Fibroblast of skin of right quadriceps (primary cell): ENCODE results near the gene NFAM1.

Experiments used
- DNase-seq: peaks from one replicate; pipeline ENCODE4 v3.0.0-alpha.2; 2013

The NFAM1 gene

DNA sequence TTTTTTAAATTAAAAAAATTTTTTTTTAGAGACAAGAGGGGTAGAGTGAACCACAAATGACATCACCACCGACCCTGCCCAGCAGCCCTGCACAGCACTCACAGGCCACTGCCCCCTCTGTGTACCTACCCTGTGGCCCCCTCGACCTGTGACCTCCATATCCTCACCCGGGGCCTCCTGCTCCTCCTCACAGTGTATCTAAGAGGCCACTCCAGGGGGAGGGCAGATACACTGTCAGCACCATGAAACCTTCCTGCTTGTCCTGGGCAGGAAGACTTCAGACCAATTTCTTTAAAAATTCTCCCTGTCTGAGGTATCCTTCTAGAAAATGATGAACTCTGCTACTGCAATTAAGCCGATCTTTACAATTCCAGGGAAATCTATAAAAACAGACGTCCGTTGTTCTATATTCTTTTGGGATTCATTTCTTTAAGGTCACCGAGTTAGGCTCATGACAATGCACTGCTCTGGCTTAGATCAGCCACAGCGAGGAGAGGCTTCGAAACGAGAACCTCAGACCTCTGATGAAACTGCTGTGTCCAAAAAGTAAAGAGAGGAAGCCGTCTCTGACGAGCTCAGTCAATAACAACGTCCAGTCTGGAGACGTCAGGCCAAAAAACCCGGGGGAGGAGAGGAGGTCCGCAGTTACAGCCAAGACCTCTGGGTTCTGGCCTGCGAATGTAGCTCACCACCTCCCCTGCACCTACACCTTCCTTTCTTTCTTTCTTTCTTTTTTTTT lies 17.5 kb downstream of the NFAM1 start:
- no peak for DNase-seq

DNA sequence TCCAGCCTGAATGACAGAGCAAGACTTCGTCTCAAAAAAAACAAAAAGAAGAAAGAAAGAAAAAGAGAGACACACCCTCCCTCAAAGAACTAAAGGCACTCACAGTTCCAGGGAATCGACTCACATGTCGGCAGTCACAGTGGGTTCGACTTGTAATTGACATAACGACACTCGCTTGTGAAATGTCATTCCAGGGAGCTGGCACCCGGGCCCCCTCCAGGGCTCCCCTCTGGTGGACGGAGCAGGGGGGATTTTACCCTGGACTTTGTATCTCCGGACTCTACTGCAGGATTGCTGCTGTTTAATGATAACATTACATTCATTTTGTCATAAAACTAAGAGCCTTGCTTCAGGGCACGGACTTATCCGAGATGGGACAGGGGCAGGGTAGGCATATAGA lies 18.2 kb downstream of the NFAM1 start:
- DNase-seq: no peak

DNA sequence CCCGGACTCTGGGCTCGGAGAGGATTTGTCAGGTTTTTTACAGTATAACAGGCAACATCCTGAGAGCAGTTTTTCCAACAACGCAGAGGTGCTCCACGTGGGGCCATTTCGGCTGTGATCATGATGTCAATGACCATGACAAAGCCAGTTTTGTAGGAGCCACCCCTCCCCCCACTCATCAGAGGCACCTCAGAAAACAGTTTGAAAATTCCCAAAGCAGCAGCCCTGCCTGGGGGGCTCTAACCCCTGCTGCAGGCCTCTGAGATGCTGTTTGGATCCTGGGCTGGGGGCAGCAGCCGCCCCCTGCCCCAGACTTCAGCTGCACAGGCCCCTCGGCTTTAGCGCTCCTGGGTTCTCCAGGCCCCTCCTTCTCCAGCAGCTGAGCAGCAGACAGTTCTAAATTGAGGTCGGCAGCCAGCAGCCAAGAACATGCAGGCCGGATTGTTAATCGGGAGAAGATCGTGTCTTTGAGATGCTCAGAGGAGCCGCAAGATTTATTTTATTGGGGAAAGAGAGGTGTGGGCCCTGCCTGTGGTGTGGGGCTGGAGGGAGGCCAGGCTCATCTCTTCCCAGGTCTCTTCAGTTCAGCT lies 19.4 kb downstream of the NFAM1 start:
- DNase-seq: no peak

DNA sequence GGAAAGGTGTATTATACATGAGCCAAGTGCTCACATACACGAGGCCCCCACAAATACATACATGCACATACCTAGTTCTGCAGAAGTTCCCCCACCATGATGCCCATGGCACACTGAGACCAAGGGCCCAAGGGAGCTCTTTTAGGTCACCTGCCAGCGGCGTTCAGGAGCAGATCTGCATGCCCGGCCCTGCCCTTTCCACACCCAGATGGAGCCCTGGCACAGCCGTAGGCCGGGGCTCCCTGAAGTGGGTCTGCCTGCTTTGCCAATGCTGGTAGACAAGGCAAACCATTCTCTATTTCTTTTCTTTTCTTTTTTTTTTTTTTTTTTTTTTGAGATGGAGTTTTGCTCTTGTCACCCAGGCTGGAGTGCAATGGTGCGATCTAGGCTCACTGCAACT lies 21.5 kb downstream of the NFAM1 start:
- DNase-seq: no peak

DNA sequence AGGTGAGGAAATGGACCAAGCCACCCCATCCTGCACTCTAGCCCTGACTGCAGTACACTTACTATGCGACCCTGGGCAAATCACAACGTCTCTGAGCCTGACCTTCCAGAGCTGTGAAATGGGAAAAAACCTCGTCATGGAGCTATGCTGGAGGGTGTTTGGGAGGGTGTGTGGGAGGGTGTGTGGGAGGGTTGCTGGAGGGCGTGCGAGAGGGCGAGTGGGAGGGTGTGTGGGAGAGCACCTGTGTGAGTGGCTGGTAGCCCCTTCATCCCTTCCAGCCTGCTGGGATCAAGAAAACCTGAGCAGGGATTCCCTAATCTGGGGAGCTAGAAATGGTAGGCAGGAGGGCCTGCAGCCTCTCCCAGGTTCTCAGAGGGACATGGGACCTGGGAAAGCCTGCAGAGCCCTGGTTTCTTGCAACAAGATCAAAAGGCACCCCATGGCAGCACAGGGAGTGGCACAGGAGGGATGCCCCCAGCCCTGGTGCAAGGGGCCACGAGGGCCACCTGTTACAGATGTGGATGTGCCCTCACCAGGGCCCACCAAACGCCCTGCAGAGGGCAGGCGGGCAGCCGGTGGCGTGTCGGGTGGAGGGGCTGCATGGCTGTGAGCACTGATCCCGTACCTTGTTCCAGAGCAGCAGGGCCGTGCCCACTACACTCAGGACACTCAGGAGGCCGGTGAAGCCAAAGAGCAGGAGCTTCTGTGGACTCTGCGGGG lies 23.2 kb downstream of the NFAM1 start:
- DNase-seq: no peak

DNA sequence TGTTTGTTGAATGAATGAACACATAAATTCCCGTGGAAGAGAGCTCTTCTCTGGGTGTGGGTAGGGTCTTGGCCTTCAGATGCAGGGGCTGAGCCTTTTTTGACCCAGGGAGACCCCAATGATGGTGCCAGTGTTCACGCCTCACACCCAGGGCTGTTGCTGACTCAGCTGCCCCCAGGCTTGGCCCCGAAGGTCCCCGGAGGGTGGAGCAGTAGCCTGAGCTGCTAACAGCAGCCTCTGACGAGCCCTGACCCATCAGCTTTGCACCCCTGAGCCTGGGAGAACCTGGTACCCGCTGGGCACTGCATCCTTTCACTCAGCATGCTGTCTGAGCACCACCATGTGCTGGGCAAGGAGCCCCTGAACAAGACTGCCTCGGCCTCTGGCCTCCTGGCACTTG lies 23.9 kb downstream of the NFAM1 start:
- no peak for DNase-seq

DNA sequence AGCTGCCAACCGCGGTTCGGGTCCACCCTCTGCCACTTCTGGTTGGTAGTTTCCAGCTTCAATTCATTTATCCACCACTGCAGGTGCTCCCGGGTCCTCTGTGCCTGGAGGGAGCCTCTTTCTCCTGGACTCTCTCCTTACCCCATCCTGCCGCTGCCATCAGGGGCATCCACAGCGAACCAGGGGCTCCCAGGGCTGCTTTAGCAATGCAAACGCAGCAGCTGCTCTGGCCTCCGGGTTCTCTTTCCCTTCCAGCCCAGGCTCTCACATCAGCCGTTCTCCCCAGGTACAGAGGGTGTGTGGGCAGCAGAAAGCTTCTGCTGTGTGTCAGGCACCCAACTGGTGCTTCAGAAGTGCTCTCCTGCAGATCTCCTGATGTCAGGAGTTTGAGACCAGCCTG lies 27.9 kb downstream of the NFAM1 start:
- no peak for DNase-seq

DNA sequence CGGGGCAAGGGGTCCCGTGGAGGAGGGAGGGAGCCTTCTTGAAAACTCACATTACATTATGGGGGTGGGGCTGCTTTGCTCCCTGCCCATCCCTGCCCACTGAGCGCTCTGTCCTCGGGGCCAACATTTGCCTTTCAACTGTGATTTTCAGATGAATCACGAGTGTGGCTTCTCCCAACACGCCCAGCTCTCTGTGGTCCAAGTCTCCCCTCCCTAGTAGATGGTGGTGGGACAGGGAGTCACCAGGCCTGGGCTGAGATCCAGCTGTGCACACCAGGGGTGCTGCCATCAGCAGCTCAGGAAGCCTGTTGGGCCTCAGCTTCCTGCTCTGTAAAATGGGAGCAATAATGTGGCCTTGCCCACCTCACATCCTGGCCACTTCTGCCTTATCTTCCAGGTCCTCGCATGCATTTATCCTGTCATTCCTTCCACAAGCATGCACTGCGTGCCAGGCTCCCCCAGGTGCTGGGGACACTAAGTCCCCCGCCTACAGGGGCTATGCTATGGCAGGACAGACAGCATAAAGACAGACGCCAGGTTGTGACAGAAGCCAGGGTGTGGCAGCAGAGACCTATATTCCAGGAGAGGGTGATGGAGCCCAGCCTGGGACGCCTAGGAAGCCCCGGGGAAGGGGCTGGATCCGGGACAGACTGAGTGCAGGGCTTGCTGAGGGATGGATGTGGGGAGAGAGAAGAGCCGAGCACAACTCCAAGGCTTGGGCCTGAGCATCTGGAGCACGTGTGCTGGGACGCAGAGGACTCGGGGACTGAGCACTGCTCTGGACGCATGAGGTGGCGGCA lies 30.5 kb downstream of the NFAM1 start:
- DNase-seq: no peak

DNA sequence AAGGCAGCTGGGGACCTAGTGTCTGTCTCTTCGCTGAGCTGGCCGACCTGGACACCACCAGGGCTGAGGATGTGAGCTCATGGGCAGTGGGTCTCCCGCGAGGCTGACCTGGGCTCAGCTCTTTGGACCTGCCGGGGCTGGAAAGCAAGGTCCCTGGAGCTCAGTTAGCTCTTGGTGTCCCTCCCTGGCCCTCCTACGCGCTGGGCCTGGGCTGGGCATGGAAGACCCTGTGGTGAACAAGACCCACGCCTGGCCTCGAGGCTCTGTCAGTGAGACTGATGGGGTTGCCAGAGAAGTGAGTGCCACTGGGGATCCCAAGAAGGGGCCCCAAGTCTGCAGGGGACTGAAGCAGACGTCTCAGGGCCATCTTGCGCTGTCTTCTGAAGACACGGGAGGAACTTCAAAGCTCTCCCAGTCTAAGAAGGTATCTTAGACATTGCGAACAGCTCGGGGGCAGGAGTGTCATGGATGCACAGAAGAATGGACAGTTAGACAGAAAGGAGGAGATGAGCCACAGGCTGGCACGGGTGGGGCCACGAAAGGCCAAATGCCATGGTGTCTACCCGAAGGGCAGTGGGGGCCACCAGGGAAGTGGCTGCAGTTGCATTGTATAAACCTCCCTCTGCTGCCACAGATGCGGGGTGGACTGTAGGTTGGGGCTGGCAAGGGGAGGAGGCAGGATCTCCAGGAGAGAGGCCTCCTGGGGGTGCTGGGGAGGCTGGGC lies 31.2 kb downstream of the NFAM1 start:
- no peak for DNase-seq

DNA sequence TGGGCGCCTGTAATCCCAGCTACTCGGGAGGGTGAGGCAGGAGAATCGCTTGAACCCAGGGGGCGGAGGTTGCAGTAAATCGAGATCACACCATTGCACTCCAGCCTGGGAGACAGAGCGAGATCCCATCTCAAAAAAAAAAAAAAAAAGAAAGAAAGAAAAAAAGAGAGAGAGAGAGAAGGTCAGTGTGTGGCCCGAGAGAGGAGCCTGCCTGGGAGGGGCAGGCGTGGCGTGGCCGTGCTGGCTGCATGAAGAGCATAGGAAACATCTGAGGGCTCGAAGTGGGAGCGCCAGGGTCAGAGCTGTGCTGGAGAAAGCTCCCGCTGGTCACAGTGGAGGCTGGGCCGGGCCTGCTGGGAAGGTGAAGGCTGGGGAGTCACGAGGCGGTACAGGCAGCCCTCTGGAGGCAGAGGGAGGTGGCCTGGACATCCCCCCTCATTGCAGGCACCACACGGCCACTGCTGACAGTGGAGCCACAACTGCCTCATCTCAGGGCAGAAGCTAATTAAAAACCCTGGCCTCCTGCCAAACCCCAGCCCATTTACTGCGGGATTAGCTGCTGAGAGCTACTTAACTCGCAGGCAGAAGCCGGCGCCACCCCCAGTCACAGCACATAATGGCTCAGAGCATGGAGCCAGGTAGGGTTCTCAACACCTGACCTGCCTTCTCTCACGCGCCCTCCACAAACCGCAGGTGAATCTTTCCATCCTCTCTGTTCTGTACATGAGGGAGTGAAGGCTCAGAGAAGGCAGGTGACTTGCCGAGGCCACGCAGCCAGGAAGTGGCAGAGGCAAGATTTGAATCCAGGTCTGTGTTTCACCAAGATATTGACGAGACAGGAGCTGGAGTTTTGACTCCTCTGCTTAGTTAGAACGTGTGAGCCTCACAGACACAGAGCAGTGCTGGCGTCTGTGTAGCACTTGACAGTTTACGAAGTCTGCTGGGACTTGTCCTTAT lies 32.6 kb downstream of the NFAM1 start:
- peak; percentile 15 for DNase-seq

DNA sequence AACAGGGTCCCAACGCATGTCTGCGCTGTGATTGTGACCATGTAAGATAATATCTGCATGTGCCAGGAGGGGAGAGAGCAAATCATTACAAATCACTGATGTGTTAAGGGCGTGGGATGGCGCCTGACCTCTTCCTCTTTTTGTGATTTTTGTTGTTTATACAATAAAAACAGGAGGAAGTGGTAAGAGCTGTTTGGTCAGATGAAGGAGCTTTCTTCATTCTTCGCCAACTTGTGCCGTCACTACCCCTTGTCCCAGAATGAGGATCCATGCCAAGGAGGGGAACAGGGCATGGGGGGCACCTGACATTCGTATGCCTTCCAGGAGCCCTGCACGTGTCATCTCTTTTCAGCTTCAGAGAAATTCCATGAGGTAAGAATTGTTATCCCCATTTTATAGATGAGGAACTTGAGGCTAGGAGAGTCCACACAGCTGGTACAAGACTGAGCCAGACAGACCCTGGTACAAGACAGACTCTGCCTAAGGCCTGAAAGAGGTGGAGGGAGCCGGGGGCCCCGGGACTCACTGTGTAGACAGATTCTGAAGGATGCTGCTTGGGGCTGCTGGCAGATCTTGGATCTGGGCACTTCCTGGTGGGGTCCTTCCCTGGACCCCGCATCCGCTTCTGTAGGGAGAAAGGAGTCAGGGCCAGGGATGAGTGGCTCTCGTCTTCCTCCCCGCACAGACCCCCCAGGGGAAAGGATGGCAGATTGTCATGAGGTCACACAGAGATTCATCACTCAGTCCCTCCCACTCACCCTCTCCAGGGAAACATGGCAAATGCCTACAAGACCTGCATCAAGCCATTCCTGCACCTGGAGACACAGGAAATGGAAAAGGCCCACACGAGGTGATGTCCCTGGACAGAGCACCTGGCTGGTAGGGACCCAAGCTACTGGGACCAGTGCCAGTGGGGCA lies 34.6 kb downstream of the NFAM1 start:
- no peak for DNase-seq

DNA sequence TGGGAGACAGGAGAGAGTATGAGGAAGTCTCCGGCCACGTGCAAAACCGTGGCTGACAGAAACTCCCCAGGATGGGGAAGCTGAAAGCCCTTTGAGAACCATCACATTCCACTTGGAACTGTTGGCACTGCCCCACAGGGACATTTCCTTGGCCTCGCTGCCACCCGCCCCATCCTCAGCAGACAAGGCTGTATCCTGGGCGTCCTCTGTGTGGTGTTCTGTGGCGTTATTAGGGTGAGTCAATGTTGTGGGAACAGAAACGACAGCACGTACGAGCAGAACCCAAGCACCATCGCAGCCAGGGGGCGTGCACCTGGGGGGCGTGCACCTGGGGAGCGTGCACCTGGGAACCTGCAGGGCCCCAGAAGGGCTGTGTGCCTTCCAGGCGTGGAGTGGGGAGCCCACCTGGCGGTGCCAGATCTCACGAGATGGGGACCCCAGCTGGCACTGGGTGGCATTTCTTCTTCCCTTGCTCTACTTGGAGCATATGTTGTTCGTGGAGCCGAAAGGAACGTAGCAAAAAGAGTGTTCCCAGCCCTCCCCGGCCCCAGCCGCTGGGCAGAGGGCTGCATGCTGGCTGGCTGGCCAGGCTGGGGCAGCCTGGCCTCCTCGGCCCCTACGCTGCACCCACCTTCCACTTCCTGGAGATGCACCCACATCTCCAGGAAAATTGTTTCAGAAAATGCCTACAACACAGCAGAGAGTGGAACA lies 35.4 kb downstream of the NFAM1 start:
- DNase-seq: no peak

DNA sequence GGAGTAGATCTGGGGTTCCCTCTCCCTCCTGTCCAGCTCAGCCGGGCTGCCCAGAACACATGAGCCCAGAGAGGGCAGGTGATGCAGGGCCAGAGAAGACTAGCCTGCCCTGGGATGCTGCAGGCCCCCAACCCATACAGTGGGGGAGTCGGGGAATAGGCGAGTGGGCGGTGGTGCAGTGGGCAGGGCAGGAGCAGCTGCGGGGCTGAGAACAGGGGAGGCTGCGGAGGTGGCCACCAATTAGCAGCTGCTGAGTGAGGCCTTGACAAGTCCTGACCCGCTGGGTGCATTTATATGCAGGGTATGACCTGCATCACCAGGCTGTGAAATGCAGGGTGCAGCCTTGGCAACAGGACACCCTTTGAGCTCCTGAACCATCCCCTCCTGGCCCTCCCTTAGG lies 43.1 kb downstream of the NFAM1 start:
- DNase-seq: no peak

DNA sequence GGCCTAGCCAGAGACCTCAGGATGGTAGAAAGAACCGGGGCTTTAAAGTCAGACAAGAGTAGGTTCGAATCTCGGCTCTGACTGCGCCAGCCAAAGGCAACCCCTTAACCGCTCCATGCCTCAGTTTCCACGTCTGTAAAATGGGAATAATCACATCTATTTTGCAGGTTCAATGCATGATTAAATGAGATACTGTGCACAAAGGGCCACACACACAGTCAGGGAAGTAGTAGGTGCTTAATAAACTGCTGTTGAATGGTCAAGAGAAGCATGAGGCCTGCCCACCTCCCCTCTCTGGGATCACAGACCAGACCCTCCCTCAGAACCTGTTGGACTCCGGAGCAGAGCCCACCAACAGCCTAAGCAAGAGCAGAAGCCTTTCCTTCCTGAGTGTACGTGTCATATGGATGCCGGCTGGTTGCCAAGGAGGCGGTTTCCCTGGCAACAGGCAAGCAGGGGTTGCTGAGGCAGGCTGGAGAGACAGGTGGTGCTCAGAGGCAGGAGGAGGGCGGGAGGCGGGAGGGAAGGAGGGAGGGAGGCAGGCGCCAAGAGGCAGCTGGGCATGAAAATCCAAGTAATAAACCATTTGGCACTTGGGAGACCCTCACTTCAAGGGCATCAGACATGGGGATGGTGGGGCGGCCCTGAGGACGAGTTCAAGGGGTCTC lies 43.9 kb downstream of the NFAM1 start:
- peak; percentile 10 for DNase-seq

DNA sequence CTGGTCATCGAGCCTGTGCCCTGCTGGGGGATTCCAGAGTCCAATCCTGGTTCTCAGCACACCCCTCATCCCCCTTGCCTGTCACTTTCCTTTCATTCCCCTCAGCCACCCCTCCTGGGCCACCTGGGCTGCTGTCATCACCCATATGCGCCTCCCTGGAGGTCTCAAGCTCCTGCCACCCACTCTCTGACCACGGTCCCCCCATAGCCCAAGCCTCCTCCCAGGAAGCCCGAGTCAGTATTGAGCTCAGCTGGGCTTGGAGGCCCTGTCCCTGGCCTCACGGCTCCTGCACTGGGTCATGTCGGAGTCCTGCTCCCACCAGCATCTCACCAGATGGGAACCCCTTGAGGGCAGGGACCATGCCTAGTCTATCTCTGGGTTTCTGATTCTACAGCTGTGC lies 44.6 kb downstream of the NFAM1 start:
- no peak for DNase-seq

DNA sequence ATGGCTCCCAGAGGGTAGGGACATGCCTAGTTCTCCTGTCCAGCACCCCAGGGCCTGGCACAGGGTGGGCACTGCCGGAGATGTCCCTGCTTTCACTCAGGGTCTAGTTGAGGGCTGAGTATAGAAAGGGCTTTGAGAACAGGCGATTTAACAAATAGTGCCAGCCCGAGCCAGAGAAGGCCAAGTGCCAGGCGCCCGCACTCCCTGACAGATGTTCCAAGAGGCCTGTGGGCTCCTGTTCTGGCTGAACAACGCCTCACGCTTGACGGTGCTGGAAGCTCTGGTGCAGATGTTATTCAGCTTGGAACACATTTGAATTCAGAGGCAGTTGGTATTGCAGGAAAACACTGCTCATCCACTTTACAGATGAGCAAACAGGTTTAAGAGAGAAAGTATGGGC lies 46.5 kb downstream of the NFAM1 start:
- no peak for DNase-seq

DNA sequence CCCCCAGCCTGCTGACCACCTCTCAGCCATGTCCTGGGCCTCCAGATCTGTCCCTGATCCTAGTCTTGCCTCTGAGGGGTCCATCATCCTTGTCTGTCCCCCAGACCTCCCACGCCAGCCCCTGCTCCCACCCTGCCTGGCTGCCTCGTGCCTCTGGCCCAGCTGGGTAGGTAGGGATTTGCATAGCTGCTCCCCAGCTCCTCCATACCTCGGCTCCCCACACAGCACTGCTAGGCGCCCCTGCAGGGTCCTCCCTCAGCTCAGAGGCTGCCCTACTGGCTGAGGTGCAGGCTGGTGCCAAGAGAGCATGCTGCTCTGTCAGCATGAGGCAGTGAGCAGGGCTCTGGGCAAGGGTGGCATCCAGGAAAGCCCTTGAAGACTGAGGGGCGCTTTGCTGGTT lies 47.7 kb downstream of the NFAM1 start:
- DNase-seq: no peak

DNA sequence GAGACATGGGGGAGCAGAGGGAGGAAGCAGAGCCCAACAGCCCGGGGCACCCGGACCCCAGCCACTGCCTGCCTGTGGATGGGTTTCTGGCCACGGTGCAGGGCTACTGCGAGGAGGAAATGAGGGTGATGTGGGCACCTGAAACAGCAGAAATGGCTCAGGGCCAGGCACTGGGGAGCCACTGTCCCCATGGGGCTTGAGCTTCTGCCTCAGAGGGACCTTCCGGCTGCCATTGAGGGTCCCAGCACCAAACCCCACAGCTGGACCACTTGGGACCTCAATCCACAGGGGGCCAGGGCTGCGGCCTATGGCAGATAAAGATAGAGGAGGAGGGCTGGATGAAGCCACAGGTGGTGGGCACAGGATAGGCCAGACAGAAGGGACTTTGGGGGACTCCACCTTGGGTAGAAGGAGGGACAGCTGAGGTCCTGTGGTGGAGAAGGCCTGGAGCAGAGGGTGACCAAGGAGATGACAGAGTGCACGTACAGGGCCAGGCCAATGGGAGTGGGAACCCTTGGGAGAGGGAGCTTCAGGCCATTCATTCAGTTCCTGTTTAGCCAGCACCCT lies 48.3 kb downstream of the NFAM1 start:
- no peak for DNase-seq

DNA sequence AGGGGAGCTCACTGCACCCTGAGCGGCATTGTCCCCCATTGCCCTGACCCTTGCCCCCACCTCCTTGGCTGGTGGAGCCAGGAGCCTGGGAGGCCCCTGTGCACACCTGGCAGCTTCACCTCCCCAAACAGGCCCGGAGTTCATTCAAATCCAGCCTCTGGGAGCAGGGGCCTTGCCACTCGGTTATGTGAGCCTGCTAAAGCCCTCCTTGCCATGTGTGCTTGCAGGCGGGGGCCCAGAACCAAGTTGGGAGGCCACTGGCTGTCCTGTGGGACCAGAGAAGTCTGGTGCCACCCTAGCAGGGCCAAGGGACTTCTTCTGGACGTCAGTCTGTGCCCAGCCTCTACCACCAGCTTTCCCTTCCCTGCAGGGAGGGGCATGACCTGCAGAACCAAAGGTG lies 48.9 kb downstream of the NFAM1 start:
- no peak for DNase-seq
